ENCODE measurements around the gene GPS1. TPM values are rescaled to one million over a fixed set of nuclear protein-coding genes. Genes with fewer than 3 reads are reported as not detected.

The GPS1 gene
- total RNA-seq, 6 experiments from 2014 or later, result 127 to 144 (median 141) TPM

- H3K4me1 Mint-ChIP-seq (ENCODE audit: low read depth), result peaks cover 10% of the 10 kb centered on the region; the same call in 1 of the 2 replicates
These were observed 1.4 kb upstream of the GPS1 start for GRCh38 chr17:82050152-82050760.

GRCh38 chr17:82050761-82051641 lies 697 bp upstream of the GPS1 start:
- H3K27ac Mint-ChIP-seq, result peak overlapping the region; percentile 76
- peaks cover 10% of the 10 kb centered on the region; the same call in 1 of the 2 replicates for H3K4me1 Mint-ChIP-seq (ENCODE audit: low read depth)
- H3K27me3 Mint-ChIP-seq (ENCODE audit: insufficient read depth), result no peaks in the 10 kb centered on the region
- peaks cover 5% of the 10 kb centered on the region; the same call in 1 of the 2 replicates for H3K36me3 Mint-ChIP-seq (ENCODE audit: low read depth)
- peak overlapping the region; percentile 88 for H3K4me3 Mint-ChIP-seq
- no peaks in the 10 kb centered on the region for H3K9me3 Mint-ChIP-seq
- no peak for TF ChIP-seq CTCF (IDR thresholded peaks at IDR 0.05)
- no peak for DNase-seq

More at GRCh38 chr17:82050152-82050760, 1.4 kb upstream of the GPS1 start:
- H3K4me3 Mint-ChIP-seq, result peak overlapping the region; percentile 88
- no peak for DNase-seq
- H3K27me3 Mint-ChIP-seq (ENCODE audit: insufficient read depth), result no peaks in the 10 kb centered on the region
- peak overlapping the region; percentile 76 for H3K27ac Mint-ChIP-seq
- no peaks in the 10 kb centered on the region for H3K9me3 Mint-ChIP-seq
- TF ChIP-seq CTCF (IDR thresholded peaks at IDR 0.05), result no peak
- peaks cover 5% of the 10 kb centered on the region; the same call in 1 of the 2 replicates for H3K36me3 Mint-ChIP-seq (ENCODE audit: low read depth)

- DNase-seq, result no peak
- TF ChIP-seq CTCF (IDR thresholded peaks at IDR 0.05), result no peak
- Mint-ChIP-seq H3K4me1 (ENCODE audit: low read depth) (peaks cover 10% of the 10 kb centered on the region; the same call in 1 of the 2 replicates), H3K36me3 (ENCODE audit: low read depth) (peaks cover 2% of the 10 kb centered on the region; the same call in 1 of the 2 replicates), H3K27ac (peak overlapping the region; percentile 67), H3K9me3 (no peaks in the 10 kb centered on the region), H3K27me3 (ENCODE audit: insufficient read depth) (no peaks in the 10 kb centered on the region), H3K4me3 (peak overlapping the region; percentile 90)
These were observed 951 bp downstream of the GPS1 start for GRCh38 chr17:82052638-82053059.

- Mint-ChIP-seq H3K9me3 (no peaks in the 10 kb centered on the region), H3K36me3 (ENCODE audit: low read depth) (no peaks in the 10 kb centered on the region), H3K4me3 (peak overlapping the region; percentile 90), H3K27me3 (ENCODE audit: insufficient read depth) (no peaks in the 10 kb centered on the region), H3K27ac (peak overlapping the region; percentile 16; the same call in 1 of the 2 replicates), H3K4me1 (ENCODE audit: low read depth) (peaks cover 10% of the 10 kb centered on the region; the same call in 1 of the 2 replicates)
- no peak for DNase-seq
- TF ChIP-seq CTCF (IDR thresholded peaks at IDR 0.05), result no peak
These were observed 1.4 kb downstream of the GPS1 start for GRCh38 chr17:82053130-82053529.

- Mint-ChIP-seq H3K36me3 (ENCODE audit: low read depth) (no peaks in the 10 kb centered on the region), H3K9me3 (no peaks in the 10 kb centered on the region), H3K4me3 (peak overlapping the region; percentile 90), H3K27me3 (ENCODE audit: insufficient read depth) (no peaks in the 10 kb centered on the region), H3K27ac (peak overlapping the region; percentile 16; the same call in 1 of the 2 replicates), H3K4me1 (ENCODE audit: low read depth) (peaks cover 10% of the 10 kb centered on the region; the same call in 1 of the 2 replicates)
- no peak for TF ChIP-seq CTCF (IDR thresholded peaks at IDR 0.05)
- DNase-seq, result no peak
These were observed 2.0 kb downstream of the GPS1 start for GRCh38 chr17:82053556-82054263.

All from HFFc6 (cell line).